Hematopoietic multipotent progenitor cell treated with erythropoietin and hydrocortisone succinate and interleukin-3 and kit ligand, for 8 days (in vitro differentiated cells): ENCODE measurements around the gene JOSD2.

Experiments
- DNase-seq: peaks from one replicate; pipeline ENCODE4 v3.0.0-alpha.2; 2015

JOSD2 gene

DNA sequence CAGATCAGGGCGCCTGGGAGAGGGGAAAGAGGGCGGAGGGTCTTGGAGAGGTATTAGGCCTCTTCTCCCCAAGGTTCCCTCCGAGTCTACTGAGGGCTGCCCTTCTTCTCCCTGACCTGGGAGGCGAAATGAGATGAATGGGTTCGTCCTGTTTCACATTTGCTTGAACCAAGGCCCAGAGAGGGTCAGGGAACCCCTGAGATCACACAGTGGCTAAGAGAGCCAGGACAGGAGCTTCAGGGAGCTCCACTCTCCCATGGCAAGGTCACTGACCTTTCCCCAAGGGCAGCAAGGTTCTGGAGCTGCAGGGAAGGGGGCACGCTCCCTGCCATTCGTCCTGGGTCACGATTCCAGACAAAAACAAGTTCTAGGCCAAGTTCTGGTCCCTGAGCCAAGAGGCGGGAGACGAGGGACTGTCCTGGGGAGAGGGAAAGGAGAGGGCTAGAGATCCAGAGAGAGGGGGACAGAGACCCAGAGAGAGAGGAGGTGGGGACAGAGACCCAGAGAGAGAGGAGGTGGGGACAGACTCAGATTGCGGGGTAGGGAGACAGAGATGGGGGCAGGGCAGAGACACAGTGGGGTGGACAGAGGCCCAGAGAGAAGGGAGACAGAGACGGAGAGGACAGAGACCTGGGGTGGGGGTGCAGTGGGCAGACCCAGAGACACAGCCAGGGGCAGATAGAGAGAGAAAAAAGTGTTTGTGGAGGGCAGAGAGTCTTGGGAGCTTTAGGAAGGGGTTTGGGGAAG lies 2.2 kb upstream of the JOSD2 start:
- DNase-seq = no peak

- DNase-seq = no peak
Measured at GRCh38 chr19:50512112-50512998, 1.4 kb upstream of the JOSD2 start.

GRCh38 chr19:50510700-50511068 lies 307 bp downstream of the JOSD2 start:
- no peak for DNase-seq

DNA sequence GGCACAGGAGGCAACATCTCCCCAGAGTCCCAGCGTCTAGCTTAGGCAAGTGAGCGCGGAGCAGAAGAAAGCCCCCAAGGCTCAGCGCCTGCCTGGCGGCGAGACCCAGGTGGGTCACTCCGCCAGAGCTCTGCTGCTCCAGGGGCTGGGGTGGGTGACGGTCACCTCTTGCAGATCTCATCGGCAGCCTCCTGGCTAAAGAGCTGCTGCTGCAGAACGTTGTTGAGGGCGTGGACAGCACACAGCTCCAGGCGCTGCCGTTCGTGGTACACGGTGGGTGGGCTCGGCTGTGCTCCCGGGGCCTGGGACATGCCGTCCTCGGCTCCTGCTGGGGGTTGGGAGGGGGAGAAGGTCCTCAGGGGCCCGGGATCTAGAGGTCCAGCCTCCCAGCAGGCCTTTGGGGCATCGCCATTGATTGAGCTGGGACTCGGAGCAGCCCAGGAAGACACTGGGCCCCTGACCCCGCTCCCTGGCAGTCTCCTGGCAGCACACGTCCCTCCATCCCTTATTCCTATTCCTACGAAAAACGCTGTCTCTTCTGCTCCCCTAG lies 795 bp downstream of the JOSD2 start:
- no peak for DNase-seq

DNA sequence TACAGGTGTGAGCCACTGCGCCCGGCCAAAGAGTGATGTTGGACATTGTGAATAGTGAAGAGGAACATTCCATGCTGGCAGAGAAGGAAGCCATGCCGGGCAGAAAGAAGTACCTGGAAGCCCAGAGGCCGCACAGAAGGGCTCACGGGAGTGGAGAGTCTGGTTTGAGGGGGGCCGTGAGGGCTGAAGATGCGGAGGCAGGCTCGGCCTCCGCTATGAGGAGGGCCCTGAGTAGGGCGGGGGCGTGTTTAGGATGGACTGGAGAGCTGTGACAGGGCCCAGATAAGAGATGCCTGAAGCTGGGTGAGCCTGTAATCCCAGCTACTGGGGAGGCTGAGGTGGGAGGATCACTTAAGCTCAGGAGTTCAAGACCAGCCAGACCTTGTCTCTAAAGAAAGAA lies 1.6 kb downstream of the JOSD2 start:
- peak; percentile 18 for DNase-seq

DNA sequence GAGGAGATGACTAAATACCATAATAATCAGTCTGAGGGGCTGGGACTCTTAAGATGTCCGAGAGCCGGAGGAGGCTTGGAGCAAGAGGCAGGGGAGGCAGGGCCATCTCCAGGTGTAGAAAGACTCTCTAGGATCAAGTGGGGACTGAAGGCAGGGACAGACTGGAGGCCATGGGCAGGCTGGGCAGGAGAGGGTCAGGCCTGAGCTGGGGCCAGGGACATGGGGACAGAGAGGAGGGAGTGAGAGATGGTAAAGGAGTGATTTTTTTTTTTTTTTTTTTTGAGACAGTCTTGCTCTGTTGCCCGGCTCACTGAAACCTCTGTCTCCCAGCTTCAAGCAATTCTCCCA lies 2.2 kb downstream of the JOSD2 start:
- DNase-seq = no peak

GRCh38 chr19:50507376-50507775 lies 3.6 kb downstream of the JOSD2 start:
- DNase-seq = no peak

GRCh38 chr19:50506700-50507099 lies 4.3 kb downstream of the JOSD2 start:
- DNase-seq = no peak

- no peak for DNase-seq
Measured at GRCh38 chr19:50505856-50506611, 5.0 kb downstream of the JOSD2 start.

GRCh38 chr19:50501568-50502475 lies 9.2 kb downstream of the JOSD2 start:
- no peak for DNase-seq

DNA sequence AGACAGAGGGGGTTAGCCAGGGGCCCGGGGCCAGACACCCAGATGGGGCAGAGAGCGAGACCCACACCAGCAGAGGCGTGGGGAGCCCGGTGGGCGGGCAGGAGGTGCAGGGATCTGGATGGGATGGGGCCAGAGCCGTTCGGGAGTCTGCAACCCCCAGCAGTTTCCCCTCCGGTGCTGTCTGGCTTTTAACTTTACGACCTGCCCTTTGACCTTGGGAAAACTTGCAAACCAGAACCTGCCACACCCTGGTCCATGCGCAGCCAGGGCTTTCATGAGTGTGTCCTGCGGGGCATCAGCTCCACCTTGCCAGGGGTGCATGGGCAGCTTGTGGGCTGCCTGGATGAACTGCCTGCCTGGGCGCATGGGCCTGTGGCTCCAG lies 9.8 kb downstream of the JOSD2 start:
- no peak for DNase-seq

DNA sequence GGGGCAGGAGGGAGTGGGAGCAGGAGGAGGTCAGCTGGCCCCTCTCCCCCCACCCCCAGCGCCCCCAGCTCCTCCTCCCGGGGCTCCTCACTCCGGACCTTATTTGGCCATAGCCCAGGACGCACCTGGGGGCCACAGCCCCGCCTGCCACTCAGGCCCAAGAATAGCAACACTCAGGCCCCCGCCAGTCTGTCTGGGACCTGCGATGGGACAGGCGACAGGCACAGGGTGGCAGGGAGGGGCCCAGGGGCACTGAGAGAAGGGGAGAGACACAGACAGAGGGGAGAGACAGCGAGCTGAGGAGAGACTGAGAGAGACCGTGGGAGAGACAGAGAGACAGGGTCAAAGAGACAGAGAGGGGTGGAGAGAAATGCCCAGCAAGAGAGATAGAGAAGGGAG lies 10.2 kb downstream of the JOSD2 start:
- no peak for DNase-seq

GRCh38 chr19:50500060-50500752 lies 10.8 kb downstream of the JOSD2 start:
- DNase-seq = no peak

GRCh38 chr19:50498219-50499056 lies 12.6 kb downstream of the JOSD2 start:
- DNase-seq = no peak

DNA sequence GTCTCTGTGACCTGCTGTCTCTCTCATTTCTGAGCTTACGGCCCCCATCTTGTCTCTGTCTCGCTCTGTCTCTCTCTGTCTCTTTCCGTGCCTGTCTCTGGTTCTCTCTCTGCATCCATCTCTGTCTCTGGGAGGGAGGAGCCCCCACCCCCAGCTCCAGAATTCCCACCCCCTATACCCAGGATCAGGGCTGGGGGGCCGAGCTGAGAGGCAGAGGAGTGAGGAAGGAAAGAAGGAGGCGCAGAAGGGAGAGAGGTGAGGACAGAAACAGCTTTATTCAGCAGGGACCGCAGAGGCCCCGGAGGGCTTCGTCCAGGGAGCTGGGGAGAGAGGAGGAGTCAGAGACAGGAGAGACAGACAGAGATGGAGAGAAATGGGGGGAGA lies 14.0 kb downstream of the JOSD2 start:
- DNase-seq = no peak

GRCh38 chr19:50496189-50497021 lies 14.6 kb downstream of the JOSD2 start:
- no peak for DNase-seq

- DNase-seq = no peak
Measured at GRCh38 chr19:50495020-50495531, 15.9 kb downstream of the JOSD2 start.

- no peak for DNase-seq
Measured at GRCh38 chr19:50494186-50495019, 16.6 kb downstream of the JOSD2 start.

DNA sequence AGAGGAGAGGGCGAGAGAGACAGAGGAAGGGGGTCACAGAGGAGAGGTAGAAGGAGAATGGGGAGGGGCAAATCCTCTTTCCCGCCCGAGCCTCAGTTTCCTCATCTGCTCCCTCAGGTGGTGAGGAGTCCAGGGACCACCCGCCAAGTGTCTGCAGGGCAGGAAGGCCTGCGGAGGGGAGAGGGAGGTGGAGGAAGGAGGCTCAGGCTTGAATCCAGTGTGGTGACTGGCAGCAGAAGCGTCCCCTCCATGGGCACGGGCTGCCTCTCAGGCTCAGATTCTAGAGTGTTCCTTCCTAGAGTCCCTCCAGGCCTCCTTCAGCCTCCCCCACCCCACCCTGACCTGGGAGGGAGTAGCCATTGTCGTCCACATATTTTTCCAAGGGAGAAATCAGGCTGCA lies 17.8 kb downstream of the JOSD2 start:
- no peak for DNase-seq
